IMR-90 (cell line): ENCODE measurements around the gene NXNL2. TPM values are rescaled to one million over a fixed set of nuclear protein-coding genes. Genes with fewer than 3 reads are reported as not detected.

Source experiments
- ATAC-seq: fragments of 200-7000 bp; cut with Tn5 transposase; 2 replicates; pipeline ENCODE4 v1.9.1; 2020; ENCODE audit warnings: low read depth, mild to moderate bottlenecking, moderate library complexity
- BruUV-seq: library from RNA; stranded (reverse); fragments of 400-500 nt; replicated peaks from 2 replicates; lab custom pipeline; 2021; lab: Mats Ljungman, UMichigan
- CTCF ChIA-PET: fragments of 300-600 bp; formaldehyde crosslinking; extraction: SDS; loops from one replicate; lab custom pipeline; 2021; ENCODE audit warnings: antibody characterized with exemption; lab: Yijun Ruan, JAX
- POLR2A ChIA-PET: fragments of 300-600 bp; sonication (Branson Sonifier 250); formaldehyde crosslinking; loops from one replicate; lab custom pipeline; 2022; ENCODE audit warnings: antibody characterized with exemption; ENCODE audit not compliant: unreplicated experiment; lab: Charles Lee
- DNase-seq: peaks from one replicate; pipeline ENCODE4 v3.0.0; 2013
- H2AFZ ChIP-seq: replicated peaks from 2 replicates; pipeline ENCODE3; 2013; ENCODE audit warnings: low read length, mild to moderate bottlenecking; ENCODE audit not compliant: poor library complexity
- H2AK5ac ChIP-seq: 2 replicates; pipeline ENCODE4 v1.6.1; 2013; ENCODE audit warnings: low read depth, low read length, inconsistent platforms
- H2AK9ac ChIP-seq: replicated peaks from 2 replicates; pipeline ENCODE3; 2013; ENCODE audit warnings: mild to moderate bottlenecking, low read depth, low read length, moderate library complexity; ENCODE audit not compliant: poor library complexity
- H2BK120ac ChIP-seq: 2 replicates; pipeline ENCODE4 v1.6.1; 2013; ENCODE audit warnings: low read depth, low read length, inconsistent platforms
- H2BK15ac ChIP-seq: 3 replicates; pipeline ENCODE4 v1.6.1; 2013; ENCODE audit warnings: low read depth, low read length, inconsistent platforms
- H2BK20ac ChIP-seq: 2 replicates; pipeline ENCODE4 v1.6.1; 2013; ENCODE audit warnings: low read depth, mild to moderate bottlenecking, inconsistent platforms, low read length, moderate library complexity
- H2BK5ac ChIP-seq: 2 replicates; pipeline ENCODE4 v1.6.1; 2013; ENCODE audit warnings: mild to moderate bottlenecking, low read depth, low read length, inconsistent platforms; ENCODE audit not compliant: poor library complexity, severe bottlenecking
- H3K14ac ChIP-seq: replicated peaks from 2 replicates; pipeline ENCODE4 v1.6.1; 2013; ENCODE audit warnings: low read depth, low read length, inconsistent platforms
- H3K18ac ChIP-seq: 2 replicates; pipeline ENCODE4 v1.6.1; 2013; ENCODE audit warnings: low read depth, low read length, control low read depth
- H3K23ac ChIP-seq: 2 replicates; pipeline ENCODE4 v1.6.1; 2013; ENCODE audit warnings: low read depth, low read length, inconsistent platforms
- H3K27ac ChIP-seq: 2 replicates; pipeline ENCODE4 v1.5.1; 2013; ENCODE audit warnings: mild to moderate bottlenecking, control low read depth, low read length; ENCODE audit not compliant: insufficient read depth
- H3K27me3 ChIP-seq: 2 replicates; pipeline ENCODE4 v1.6.1; 2013; ENCODE audit warnings: low read length; ENCODE audit not compliant: control insufficient read depth, insufficient read depth
- H3K36me3 ChIP-seq: 2 replicates; pipeline ENCODE4 v1.6.1; 2013; ENCODE audit warnings: low read length, mixed read lengths; ENCODE audit not compliant: control insufficient read depth, insufficient read depth
- H3K4ac ChIP-seq: 2 replicates; pipeline ENCODE4 v1.6.1; 2013; ENCODE audit warnings: low read depth, low read length, inconsistent platforms
- H3K4me1 ChIP-seq: 2 replicates; pipeline ENCODE4 v1.6.1; 2013; ENCODE audit warnings: low read length, mixed read lengths; ENCODE audit not compliant: control insufficient read depth, insufficient read depth
- H3K4me2 ChIP-seq: 2 replicates; pipeline ENCODE4 v1.6.1; 2013; ENCODE audit warnings: low read depth, mild to moderate bottlenecking, control low read depth, low read length, moderate library complexity
- H3K4me3 ChIP-seq: 2 replicates; pipeline ENCODE4 v1.5.1; 2013; ENCODE audit warnings: low read depth, mild to moderate bottlenecking, control low read depth, low read length, moderate library complexity; ENCODE audit not compliant: insufficient read depth
- H3K56ac ChIP-seq: 2 replicates; pipeline ENCODE4 v1.6.1; 2013; ENCODE audit warnings: low read length, inconsistent platforms; ENCODE audit not compliant: insufficient read depth; ENCODE audit errors: extremely low read depth
- H3K79me1 ChIP-seq, 2 experiments: 2 replicates each; pipeline ENCODE4 v1.6.1; 2013; ENCODE audit warnings: low read length in 2 of 2, inconsistent platforms in 1 of 2, low read depth in 1 of 2
- H3K9ac ChIP-seq: 2 replicates; pipeline ENCODE4 v1.6.1; 2013; ENCODE audit warnings: low read depth, low read length, control low read depth
- H3K9me1 ChIP-seq: 2 replicates; pipeline ENCODE4 v1.6.1; 2013; ENCODE audit warnings: low read length, inconsistent platforms; ENCODE audit not compliant: insufficient read depth
- H3K9me3 ChIP-seq: 2 replicates; pipeline ENCODE4 v1.6.1; 2013; ENCODE audit warnings: low read length; ENCODE audit not compliant: control insufficient read depth, insufficient read depth
- H4K20me1 ChIP-seq: 2 replicates; pipeline ENCODE4 v1.6.1; 2013; ENCODE audit warnings: low read length, inconsistent platforms; ENCODE audit not compliant: insufficient read depth
- H4K5ac ChIP-seq: 2 replicates; pipeline ENCODE4 v1.6.1; 2013; ENCODE audit warnings: mild to moderate bottlenecking, low read depth, low read length, control low read depth
- H4K8ac ChIP-seq, 2 experiments: 2 replicates each; pipeline ENCODE4 v1.6.1; 2013; ENCODE audit warnings: low read depth in 2 of 2, low read length in 2 of 2, control low read depth in 1 of 2, inconsistent platforms in 1 of 2
- H4K91ac ChIP-seq: 2 replicates; pipeline ENCODE4 v1.6.1; 2013; ENCODE audit warnings: low read depth, low read length, inconsistent platforms; ENCODE audit not compliant: insufficient read depth
- BHLHE40 ChIP-seq: fragments of 150-350 bp; IDR thresholded peaks from 2 replicates; pipeline ENCODE4 v1.6.1; 2016; ENCODE audit warnings: mild to moderate bottlenecking, low read depth, low read length
- CEBPB ChIP-seq: IDR thresholded peaks from 2 replicates; pipeline ENCODE4 v1.6.1; 2012; ENCODE audit warnings: low read depth, low read length, improper control_type of control experiment
- CHD1 ChIP-seq: IDR thresholded peaks from 2 replicates; pipeline ENCODE4 v1.6.1; 2012; ENCODE audit warnings: low read depth, low read length, improper control_type of control experiment
- FOS ChIP-seq: fragments of 150-350 bp; IDR thresholded peaks from 2 replicates; pipeline ENCODE4 v1.6.1; 2016; ENCODE audit warnings: low read depth, low read length
- MAFK ChIP-seq: IDR thresholded peaks from 2 replicates; pipeline ENCODE4 v1.6.1; 2012; ENCODE audit warnings: low read depth, low read length, improper control_type of control experiment
- MAZ ChIP-seq: IDR thresholded peaks from 2 replicates; pipeline ENCODE4 v1.6.1; 2012; ENCODE audit warnings: low read depth, mild to moderate bottlenecking, low read length, improper control_type of control experiment, moderate library complexity, borderline replicate concordance
- MXI1 ChIP-seq: IDR thresholded peaks from 2 replicates; pipeline ENCODE4 v1.6.1; 2012; ENCODE audit warnings: low read depth, mild to moderate bottlenecking, low read length, moderate library complexity, borderline replicate concordance
- NFE2L2 ChIP-seq: fragments of 150-350 bp; IDR thresholded peaks from 2 replicates; pipeline ENCODE4 v1.6.1; 2016; ENCODE audit warnings: low read depth, mild to moderate bottlenecking, low read length
- POLR2A ChIP-seq: IDR thresholded peaks from 2 replicates; pipeline ENCODE4 v1.6.1; 2012; ENCODE audit warnings: mild to moderate bottlenecking, low read depth, low read length
- RAD21 ChIP-seq: IDR thresholded peaks from 2 replicates; pipeline ENCODE4 v1.6.1; 2012; ENCODE audit warnings: low read length, improper control_type of control experiment
- RCOR1 ChIP-seq: IDR thresholded peaks from 2 replicates; pipeline ENCODE4 v1.6.1; 2012; ENCODE audit warnings: mild to moderate bottlenecking, low read length, improper control_type of control experiment; ENCODE audit not compliant: insufficient replicate concordance
- RFX5 ChIP-seq: IDR thresholded peaks from 2 replicates; pipeline ENCODE4 v1.8.0; 2012; ENCODE audit warnings: low read depth, mild to moderate bottlenecking, low read length, moderate library complexity
- SMC3 ChIP-seq: fragments of 150-350 bp; IDR thresholded peaks from 2 replicates; pipeline ENCODE4 v1.6.1; 2016; ENCODE audit warnings: low read depth, mild to moderate bottlenecking, antibody characterized with exemption, low read length, moderate library complexity
- WGBS, 2 experiments: methylation state at CpG; one replicate each; pipeline versions ENCODE4 v1.1.5 to v1.1.7; 2013; ENCODE audit warnings: missing lambda C conversion rate in 2 of 2; ENCODE audit not compliant: insufficient read length in 1 of 2; ENCODE audit errors: extremely low coverage in 2 of 2; 5-methylcytosine and 5-hydroxymethylcytosine counted together
- dilution Hi-C: fragments of 300-500 bp; cut with HindIII; formaldehyde crosslinking; loops from one replicate; pipeline ENCODE4 v1.14.3; 2018; ENCODE audit warnings: low sequenced_read_pairs; ENCODE audit not compliant: unreplicated experiment
- in situ Hi-C: fragments of 300-500 bp; cut with MboI; formaldehyde crosslinking; loops from 3 replicates; pipeline ENCODE4 v1.14.3; 2019; ENCODE audit warnings: low sequenced_read_pairs, inconsistent platforms, mixed read lengths
- intact Hi-C: fragments of 100-400 bp; cut with micrococcal nuclease; formaldehyde crosslinking; loops from 2 replicates; pipeline ENCODE4 v1.10.0; 2022
- polyA plus RNA-seq, 3 experiments: library from polyadenylated mRNA; depleted of rRNA; stranded (reverse); fragments of >200 nt; gene quantifications; 2 replicates each; pipeline ENCODE4 v1.2.3, GENCODE V29; 2012; ENCODE audit warnings: low replicate concordance in 1 of 3
- total RNA-seq: library from RNA; depleted of rRNA; stranded (reverse); fragments of >200 nt; gene quantifications from 2 replicates; pipeline ENCODE4 v1.2.3, GENCODE V29; 2012
- TF ChIP-seq, protein P1 (sequence below): fragments of 150-350 bp; IDR thresholded peaks from 2 replicates; pipeline ENCODE4 v1.6.1; 2016; ENCODE audit warnings: low read depth, mild to moderate bottlenecking, low read length, moderate library complexity, borderline replicate concordance
- TF ChIP-seq, protein P2 (sequence below): fragments of 150-350 bp; IDR thresholded peaks from 2 replicates; pipeline ENCODE4 v1.6.1; 2017; ENCODE audit warnings: mild to moderate bottlenecking, antibody characterized with exemption, low read length, low read depth
- TF ChIP-seq, protein P3 (sequence below): conservative IDR thresholded peaks from 2 replicates; pipeline ENCODE4 v1.5.1; 2012; ENCODE audit warnings: mild to moderate bottlenecking, low read depth, low read length, improper control_type of control experiment

Gene NXNL2
- total and polyA plus RNA-seq, 2 of the 4 experiments (the other 2 are of a cell fraction): 3.2 to 6.4 TPM

DNA sequence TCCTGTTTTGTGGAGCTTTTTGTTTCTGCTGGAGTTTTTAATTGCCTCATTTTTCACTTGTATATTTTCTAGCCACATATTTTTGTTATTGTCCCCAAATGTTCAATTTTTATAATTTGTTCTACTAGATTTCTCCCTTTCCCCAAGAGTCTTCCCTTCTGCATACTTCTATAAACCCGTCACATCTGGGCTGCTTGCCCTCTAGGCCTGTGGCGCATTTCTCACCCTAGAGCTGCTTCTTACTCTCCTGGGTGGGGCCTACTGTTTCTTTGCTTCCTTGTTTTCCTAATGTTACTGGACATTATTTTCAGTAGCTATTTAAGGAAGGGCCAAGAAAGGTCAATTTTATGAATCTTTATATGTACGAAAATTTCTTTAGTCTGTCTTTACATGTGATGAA is 51.5 kb downstream of the NXNL2 start:
- CTCF ChIA-PET: interaction anchor here (0.5 kb wide), 1 partner anchor 701 kb away, joined by 3 read pairs; no protein-coding TSS in a partner anchor
- WGBS, 2 experiments: no CpG with 5 or more reads among the region's 3 CpGs

More for the DNA sequence above, 51.5 kb downstream of the NXNL2 start:
- Histone ChIP-seq H3K18ac (no peak overlapping the region), H2AK5ac (no peak overlapping the region), H3K27ac (no peak overlapping the region), H3K79me1 (0 out of 4 replicates have a peak, but pooled peaks cover 0 to 4% of the 10 kb centered on the region in 2 experiments), H3K36me3 (no peaks in the 10 kb centered on the region), H4K8ac (no peak overlapping the region), H2BK20ac (no peak overlapping the region), H3K14ac (no peak overlapping the region), H4K5ac (no peak overlapping the region), H2BK5ac (no peak overlapping the region), H2AFZ (no peak overlapping the region), H3K27me3 (no peaks in the 10 kb centered on the region), H3K9me3 (no peaks in the 10 kb centered on the region), H4K91ac (no peak overlapping the region), H3K4me1 (peaks cover 7% of the 10 kb centered on the region), H3K56ac (no peak overlapping the region), H4K20me1 (no peaks in the 10 kb centered on the region), H3K23ac (no peak overlapping the region), H3K9me1 (0 out of 2 replicates have a peak, but pooled peaks cover 7% of the 10 kb centered on the region), H2BK15ac (no peak overlapping the region), H2BK120ac (no peak overlapping the region), H2AK9ac (no peak overlapping the region), H3K4me3 (no peak overlapping the region), H3K9ac (no peak overlapping the region), H3K4me2 (no peak overlapping the region), H3K4ac (no peak overlapping the region)
- POLR2A ChIA-PET: no interaction called here
- dilution Hi-C loops (no loop called here), intact Hi-C loops (no loop called here), in situ Hi-C loops (no loop called here)
- BruUV-seq: no TSS peak
- DNase-seq: no peak
- TF ChIP-seq RCOR1 (no peak), FOS (no peak), POLR2A (no peak), RFX5 (no peak), SMC3 (no peak), MXI1 (no peak), NFE2L2 (no peak), MAFK (no peak), RAD21 (no peak), MAZ (no peak), CHD1 (no peak), BHLHE40 (no peak), CEBPB (no peak)
- TF ChIP-seq, protein P1, sequence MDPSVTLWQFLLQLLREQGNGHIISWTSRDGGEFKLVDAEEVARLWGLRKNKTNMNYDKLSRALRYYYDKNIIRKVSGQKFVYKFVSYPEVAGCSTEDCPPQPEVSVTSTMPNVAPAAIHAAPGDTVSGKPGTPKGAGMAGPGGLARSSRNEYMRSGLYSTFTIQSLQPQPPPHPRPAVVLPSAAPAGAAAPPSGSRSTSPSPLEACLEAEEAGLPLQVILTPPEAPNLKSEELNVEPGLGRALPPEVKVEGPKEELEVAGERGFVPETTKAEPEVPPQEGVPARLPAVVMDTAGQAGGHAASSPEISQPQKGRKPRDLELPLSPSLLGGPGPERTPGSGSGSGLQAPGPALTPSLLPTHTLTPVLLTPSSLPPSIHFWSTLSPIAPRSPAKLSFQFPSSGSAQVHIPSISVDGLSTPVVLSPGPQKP: no peak
- TF ChIP-seq, protein P2, sequence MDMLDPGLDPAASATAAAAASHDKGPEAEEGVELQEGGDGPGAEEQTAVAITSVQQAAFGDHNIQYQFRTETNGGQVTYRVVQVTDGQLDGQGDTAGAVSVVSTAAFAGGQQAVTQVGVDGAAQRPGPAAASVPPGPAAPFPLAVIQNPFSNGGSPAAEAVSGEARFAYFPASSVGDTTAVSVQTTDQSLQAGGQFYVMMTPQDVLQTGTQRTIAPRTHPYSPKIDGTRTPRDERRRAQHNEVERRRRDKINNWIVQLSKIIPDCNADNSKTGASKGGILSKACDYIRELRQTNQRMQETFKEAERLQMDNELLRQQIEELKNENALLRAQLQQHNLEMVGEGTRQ: no peak
- TF ChIP-seq, protein P3, sequence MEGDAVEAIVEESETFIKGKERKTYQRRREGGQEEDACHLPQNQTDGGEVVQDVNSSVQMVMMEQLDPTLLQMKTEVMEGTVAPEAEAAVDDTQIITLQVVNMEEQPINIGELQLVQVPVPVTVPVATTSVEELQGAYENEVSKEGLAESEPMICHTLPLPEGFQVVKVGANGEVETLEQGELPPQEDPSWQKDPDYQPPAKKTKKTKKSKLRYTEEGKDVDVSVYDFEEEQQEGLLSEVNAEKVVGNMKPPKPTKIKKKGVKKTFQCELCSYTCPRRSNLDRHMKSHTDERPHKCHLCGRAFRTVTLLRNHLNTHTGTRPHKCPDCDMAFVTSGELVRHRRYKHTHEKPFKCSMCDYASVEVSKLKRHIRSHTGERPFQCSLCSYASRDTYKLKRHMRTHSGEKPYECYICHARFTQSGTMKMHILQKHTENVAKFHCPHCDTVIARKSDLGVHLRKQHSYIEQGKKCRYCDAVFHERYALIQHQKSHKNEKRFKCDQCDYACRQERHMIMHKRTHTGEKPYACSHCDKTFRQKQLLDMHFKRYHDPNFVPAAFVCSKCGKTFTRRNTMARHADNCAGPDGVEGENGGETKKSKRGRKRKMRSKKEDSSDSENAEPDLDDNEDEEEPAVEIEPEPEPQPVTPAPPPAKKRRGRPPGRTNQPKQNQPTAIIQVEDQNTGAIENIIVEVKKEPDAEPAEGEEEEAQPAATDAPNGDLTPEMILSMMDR: no peak
- ATAC-seq: no peak
